NCI-H69 (cell line): Measurements from ENCODE around the gene MAN1B1.

Source experiments
- DNase-seq: peaks from one replicate; lab custom pipeline; 2025; lab: John Stamatoyannopoulos, UW

MAN1B1 gene

GRCh38 chr9:137086531-137087408 lies at the start of gene MAN1B1:
Gene MAN1B1 (plus strand): TSS chr9:137086985. CDS start chr9:137087000, 15 bp downstream.
- peak; percentile 100 for DNase-seq

GRCh38 chr9:137037035-137037434 lies 49.8 kb upstream of the MAN1B1 start:
- no peak for DNase-seq

DNA sequence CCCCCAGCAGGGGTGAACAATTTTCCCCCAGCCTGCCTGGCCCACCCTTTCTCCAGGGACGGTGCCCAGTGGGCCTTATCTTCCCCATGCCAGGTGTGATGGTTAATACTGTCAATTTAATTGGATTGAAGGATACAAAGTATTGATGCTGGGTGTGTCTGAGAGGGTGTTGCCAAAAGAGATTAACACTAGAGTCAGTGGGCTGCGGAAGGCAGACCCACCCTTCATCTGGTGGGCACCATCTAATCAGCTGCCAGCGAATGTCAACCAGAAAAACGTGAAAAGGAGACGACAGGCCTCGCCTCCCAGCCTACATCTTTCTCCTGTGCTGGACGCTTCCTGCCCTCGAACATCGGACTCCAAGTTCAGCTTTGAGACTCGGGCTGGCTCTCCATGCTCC lies 49.3 kb upstream of the MAN1B1 start:
- DNase-seq: no peak

- no peak for DNase-seq
These were observed 47.9 kb upstream of the MAN1B1 start for GRCh38 chr9:137038916-137039315.

- no peak for DNase-seq
These were observed 47.0 kb upstream of the MAN1B1 start for GRCh38 chr9:137039611-137040366.

DNA sequence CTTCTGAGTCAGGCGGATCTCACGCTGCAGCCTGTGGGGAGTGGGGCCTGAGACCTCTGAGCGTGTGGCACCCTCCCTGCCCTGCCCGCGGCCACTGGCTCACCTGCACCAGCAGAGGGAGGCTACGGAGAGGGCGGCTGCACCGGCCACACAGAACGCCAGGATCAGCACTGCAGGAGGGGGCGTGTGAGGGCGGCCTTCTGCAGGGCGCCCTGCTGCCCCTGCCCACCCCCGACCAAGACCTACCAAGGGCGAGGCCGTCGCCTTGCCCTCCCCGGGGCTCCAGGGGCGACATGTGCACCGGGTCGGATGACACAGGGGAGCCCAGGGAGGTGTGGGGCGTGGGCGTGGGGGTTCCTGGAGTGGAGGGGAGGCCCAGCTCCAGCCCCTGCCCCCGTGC lies 46.2 kb upstream of the MAN1B1 start:
- no peak for DNase-seq

GRCh38 chr9:137041124-137041523 lies 45.7 kb upstream of the MAN1B1 start:
- DNase-seq: no peak

DNA sequence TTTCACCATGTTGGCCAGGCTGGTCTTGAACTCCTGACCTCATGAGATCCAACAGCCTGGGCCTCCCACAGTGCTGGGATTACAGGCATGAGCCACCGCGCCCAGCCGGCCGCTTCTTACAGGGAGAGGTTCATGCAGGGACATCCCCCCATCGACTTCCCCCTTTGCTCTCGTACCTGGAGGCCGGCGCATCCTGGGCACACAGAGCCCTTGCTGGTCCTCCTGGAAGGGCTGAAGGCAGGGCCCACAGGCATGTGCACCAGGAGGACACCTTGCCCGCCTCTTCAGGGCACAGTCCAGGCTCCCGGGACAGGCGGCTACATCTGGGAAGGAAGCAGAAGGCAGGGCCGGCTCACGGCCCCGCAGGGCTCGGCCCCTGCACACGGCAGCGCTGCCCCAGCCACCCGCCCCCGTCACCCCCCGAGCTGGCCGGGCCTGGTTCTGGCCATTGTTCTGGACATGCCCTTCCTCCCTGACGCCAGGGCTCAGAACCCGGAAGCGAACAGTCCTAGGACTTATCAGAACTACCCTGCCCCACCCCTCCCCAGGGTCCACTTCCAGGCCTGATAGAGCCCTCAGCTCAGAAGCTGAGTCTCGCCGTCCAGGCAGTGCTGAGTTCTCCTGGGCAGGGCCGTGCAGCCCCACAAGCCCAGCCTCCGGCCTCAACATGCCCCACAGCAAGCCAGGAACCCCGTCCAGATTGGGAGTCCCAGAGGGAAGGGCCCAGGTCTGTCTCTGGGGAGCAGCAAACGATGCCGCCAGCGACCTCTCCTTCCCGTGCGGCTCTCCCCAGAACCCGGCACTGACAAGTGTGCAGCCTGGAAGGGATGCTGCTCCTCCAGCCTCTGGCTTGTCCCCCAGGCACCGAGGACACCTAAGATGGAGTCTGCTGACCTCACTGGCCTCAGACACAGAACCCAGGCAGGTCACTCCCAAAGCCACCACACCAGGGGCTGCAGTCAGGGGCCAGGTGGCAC lies 43.7 kb upstream of the MAN1B1 start:
- DNase-seq: no peak

DNA sequence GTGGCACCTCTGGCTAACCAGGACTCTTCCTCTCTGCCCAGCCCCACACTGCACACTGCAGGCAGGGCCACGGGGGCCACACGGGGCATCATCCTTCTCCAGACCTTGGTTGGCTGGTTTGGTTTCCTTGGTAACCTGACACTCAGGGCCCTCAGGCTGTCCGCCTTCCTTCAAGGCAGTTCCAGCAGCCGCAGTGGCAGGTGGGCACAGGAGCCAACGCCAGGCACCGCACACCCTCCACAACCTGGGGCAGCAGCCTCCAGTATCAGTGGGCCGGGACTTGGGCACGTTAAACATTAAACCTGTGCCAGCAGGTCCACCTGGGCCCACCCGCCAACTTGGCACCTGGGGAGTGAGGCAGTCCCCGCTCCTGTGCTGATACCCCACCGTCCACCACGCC lies 42.7 kb upstream of the MAN1B1 start:
- peak; percentile 38 for DNase-seq

GRCh38 chr9:137044502-137045177 lies 42.1 kb upstream of the MAN1B1 start:
- peak; percentile 91 for DNase-seq

DNA sequence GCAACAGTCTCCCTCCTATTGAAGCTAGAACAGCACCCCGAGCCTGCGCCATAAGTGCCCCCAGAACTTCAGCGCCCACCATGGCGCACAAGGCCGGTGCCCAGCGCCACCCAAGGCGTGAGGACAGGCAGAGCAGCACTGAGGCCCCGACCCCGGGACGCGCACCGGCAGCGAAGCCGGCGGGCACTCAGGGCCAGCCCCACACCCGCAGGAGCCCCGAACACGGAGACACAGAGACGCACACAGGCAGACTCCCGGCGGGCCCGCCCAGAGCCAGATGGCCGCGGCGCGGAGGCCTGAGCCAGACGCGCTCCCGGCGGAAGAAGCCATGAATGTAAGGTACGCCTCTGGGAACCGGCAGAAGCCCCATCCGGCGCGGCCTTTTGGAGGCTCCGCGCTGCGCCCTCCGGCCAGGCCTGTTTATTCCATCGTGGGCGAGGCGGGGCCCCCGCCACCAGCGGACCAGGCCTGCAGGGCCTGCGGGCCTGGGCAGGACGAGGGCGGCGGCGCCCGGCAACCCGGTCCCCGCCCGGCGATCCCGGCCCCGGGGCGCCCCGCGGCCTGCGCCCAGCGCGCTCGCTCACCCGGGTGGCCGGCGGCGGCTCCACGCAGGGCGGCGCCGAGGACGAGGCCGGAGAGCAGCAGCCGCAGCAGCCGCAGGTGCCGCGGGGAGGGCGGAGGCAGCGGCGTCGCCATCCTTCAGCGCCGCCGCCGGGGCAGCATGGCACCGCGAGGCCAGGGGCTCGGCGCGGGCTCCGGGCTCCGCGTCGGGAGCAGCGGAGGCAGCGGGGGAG lies 41.3 kb upstream of the MAN1B1 start:
- peak; percentile 82 for DNase-seq

- DNase-seq: peak; percentile 90
These were observed 40.5 kb upstream of the MAN1B1 start, which contains the start of gene NPDC1 for GRCh38 chr9:137046088-137046787. Gene NPDC1 (minus strand): TSS chr9:137046177. CDS start chr9:137045989, 188 bp downstream.

DNA sequence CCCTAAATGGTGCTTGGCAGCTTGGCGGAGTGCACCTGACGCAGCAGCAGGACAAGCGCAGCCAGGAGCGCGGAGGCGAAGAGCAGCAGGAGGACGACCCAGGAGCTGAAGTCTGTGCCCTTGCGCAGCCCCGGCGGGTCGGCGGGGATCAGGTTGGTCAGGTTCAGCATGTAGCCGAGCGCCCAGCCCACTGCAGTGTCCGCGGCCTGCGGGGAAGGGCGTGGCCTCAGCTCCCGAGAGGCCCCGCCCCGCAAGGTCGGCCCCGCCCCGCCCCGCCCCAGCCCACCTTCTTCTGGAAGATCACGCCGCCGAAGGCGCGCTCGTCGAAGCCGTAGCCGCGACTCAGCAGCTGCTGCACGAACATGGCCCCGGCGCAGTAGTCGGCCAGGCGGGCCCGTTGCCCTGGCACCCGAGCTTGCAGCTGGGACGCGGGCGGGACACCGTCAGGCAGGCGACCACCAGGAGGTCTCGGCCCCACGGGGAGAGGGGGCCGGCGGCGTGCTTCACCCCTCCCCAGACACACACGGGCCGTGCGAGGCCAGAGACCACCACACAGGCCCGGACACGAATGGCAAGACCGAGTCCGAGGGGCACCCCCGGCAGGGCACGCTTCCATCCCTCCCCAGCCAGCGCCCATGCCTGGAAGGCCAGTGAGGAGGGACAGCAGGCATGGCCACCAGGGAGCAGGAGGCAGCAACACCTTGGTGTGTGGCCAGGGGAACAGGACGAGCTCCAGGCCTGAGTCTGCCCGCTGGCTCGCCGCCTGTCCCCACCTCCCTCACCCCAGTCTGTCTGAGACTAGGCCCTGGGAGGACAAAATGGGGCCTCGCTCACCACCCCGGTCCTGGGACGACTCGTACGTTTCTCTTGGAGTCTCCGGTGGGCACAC lies 37.9 kb upstream of the MAN1B1 start:
- DNase-seq: peak; percentile 65

- peak; percentile 76 for DNase-seq
These were observed 37.0 kb upstream of the MAN1B1 start for GRCh38 chr9:137049544-137050449.

- no peak for DNase-seq
These were observed 36.2 kb upstream of the MAN1B1 start for GRCh38 chr9:137050570-137050969.

DNA sequence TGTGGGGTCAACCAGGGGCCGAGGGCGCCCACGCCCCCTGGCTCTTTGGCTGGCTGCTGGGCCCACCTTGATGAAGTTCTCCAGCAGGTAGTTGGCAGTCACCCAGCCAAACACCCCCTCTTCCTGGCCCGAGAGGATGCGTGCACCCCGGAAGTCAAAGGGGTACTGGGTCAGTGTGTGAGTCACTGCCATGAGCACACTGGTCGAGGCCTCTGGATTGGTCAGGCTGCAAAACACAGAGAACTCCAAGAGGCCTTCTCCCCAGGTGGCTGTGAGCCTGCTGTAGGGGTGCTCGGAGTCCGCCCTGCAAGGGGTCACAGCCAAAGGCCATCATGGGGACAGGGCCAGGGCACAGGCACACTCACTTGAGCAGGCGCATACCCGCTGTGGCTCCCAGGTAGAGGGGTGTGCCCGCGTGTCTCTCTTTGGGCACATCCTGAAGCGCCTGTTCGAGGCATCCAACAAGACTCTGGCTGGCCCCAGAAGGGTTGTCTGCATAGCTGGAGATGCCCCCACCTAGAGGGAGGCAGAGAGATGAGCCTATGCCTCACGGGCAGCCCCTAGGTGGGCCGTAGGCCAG lies 35.5 kb upstream of the MAN1B1 start:
- no peak for DNase-seq

- DNase-seq: no peak
These were observed 34.5 kb upstream of the MAN1B1 start for GRCh38 chr9:137052293-137052692.
